Astrocyte (in vitro differentiated cells and primary cell): ENCODE data around the gene OR51V1. TPM values are rescaled to one million over a fixed set of nuclear protein-coding genes. Genes with fewer than 3 reads are reported as not detected.

Experiments
- DNase-seq: peaks from one replicate; pipeline ENCODE4 v3.0.0-alpha.2; 2010; ENCODE audit warnings: low read depth
- FAIRE-seq: peaks from 2 replicates; lab custom pipeline; 2011; peaks lifted over from hg19 to GRCh38; lab: Jason Lieb, UNC
- H2AFZ ChIP-seq: 2 replicates; pipeline ENCODE4 v1.6.0; 2012; ENCODE audit warnings: low read depth, low read length, inconsistent platforms
- H3K27ac ChIP-seq: 2 replicates; pipeline ENCODE4 v1.5.1; 2011; ENCODE audit warnings: low read depth, low read length, inconsistent platforms
- H3K27me3 ChIP-seq: 2 replicates; pipeline ENCODE4 v1.6.0; 2011; ENCODE audit warnings: low read length, inconsistent platforms; ENCODE audit not compliant: insufficient read depth
- H3K36me3 ChIP-seq: 2 replicates; pipeline ENCODE4 v1.5.1; 2011; ENCODE audit warnings: low read length, inconsistent platforms; ENCODE audit not compliant: insufficient read depth
- H3K4me1 ChIP-seq: 2 replicates; pipeline ENCODE4 v1.5.1; 2011; ENCODE audit warnings: low read length, inconsistent platforms; ENCODE audit not compliant: insufficient read depth
- H3K4me2 ChIP-seq: 2 replicates; pipeline ENCODE4 v1.6.0; 2012; ENCODE audit warnings: low read length, inconsistent platforms
- H3K4me3 ChIP-seq: 2 replicates; pipeline ENCODE4 v1.5.1; 2011; ENCODE audit warnings: low read depth, mild to moderate bottlenecking, low read length, inconsistent platforms; ENCODE audit not compliant: insufficient read depth
- H3K79me2 ChIP-seq: 2 replicates; pipeline ENCODE4 v1.6.0; 2012; ENCODE audit warnings: mild to moderate bottlenecking, low read length, inconsistent platforms; ENCODE audit not compliant: insufficient read depth
- H3K9ac ChIP-seq: 2 replicates; pipeline ENCODE4 v1.6.0; 2012; ENCODE audit warnings: mild to moderate bottlenecking, low read length, inconsistent platforms
- H3K9me3 ChIP-seq: 2 replicates; pipeline ENCODE4 v1.5.1; 2012; ENCODE audit warnings: low read depth, mild to moderate bottlenecking, low read length, inconsistent platforms; ENCODE audit not compliant: insufficient read depth
- H4K20me1 ChIP-seq: 2 replicates; pipeline ENCODE4 v1.6.0; 2012; ENCODE audit warnings: low read length, inconsistent platforms; ENCODE audit not compliant: insufficient read depth
- H3K27ac Mint-ChIP-seq: one replicate; pipeline ENCODE4 v1.8.0; 2021; ENCODE audit warnings: mild to moderate bottlenecking, mixed read lengths; ENCODE audit not compliant: unreplicated experiment
- H3K27me3 Mint-ChIP-seq: one replicate; pipeline ENCODE4 v1.8.0; 2021; ENCODE audit warnings: low read depth, mixed read lengths; ENCODE audit not compliant: unreplicated experiment
- H3K36me3 Mint-ChIP-seq: one replicate; pipeline ENCODE4 v1.8.0; 2021; ENCODE audit warnings: low read depth, mixed read lengths; ENCODE audit not compliant: unreplicated experiment
- H3K4me1 Mint-ChIP-seq: one replicate; pipeline ENCODE4 v1.8.0; 2021; ENCODE audit warnings: low read depth, mixed read lengths; ENCODE audit not compliant: unreplicated experiment
- H3K4me3 Mint-ChIP-seq: one replicate; pipeline ENCODE4 v1.8.0; 2021; ENCODE audit warnings: mild to moderate bottlenecking, moderate library complexity, mixed read lengths; ENCODE audit not compliant: unreplicated experiment
- H3K9me3 Mint-ChIP-seq: one replicate; pipeline ENCODE4 v1.8.0; 2021; ENCODE audit warnings: mild to moderate bottlenecking, mixed read lengths; ENCODE audit not compliant: unreplicated experiment
- EZH2 ChIP-seq: IDR thresholded peaks from 2 replicates; pipeline ENCODE4 v1.6.1; 2012; ENCODE audit warnings: mild to moderate bottlenecking, low read length, inconsistent platforms; ENCODE audit not compliant: insufficient read depth
- total RNA-seq: library from RNA; stranded (reverse); gene quantifications from 2 replicates; pipeline ENCODE4 v1.2.1, GENCODE V29; 2021
- TF ChIP-seq, protein P1 (sequence below): IDR thresholded peaks from 2 replicates; pipeline ENCODE4 v1.5.1; 2011; ENCODE audit warnings: low read depth, mild to moderate bottlenecking, inconsistent platforms, low read length, moderate library complexity; ENCODE audit not compliant: insufficient read depth

OR51V1 gene
- total RNA-seq, 1 donor from 2014 or later: not detected

DNA sequence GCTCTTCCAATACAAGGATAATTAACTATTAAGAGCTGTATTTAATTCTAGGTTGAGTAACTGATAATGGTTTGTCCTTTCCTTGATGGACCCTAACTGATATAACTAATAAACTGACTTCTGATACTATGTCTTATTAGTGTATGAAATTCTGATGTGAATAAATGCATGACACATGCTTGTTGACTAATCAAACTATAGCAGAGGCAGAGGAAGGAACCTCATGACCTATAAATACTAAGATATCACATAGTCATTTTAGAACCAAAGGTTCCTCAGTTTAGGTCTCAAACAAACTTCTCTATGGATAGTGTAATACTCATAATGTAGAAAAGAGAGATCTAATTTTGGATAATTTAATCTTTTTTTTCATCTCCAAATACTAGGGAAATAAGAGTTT lies 38.6 kb upstream of the OR51V1 start:
- Histone ChIP-seq H3K4me2 (no peak overlapping the region), H3K27ac (no peak overlapping the region), H3K79me2 (no peaks in the 10 kb centered on the region), H3K36me3 (no peaks in the 10 kb centered on the region), H3K4me3 (no peak overlapping the region), H3K27me3 (no peaks in the 10 kb centered on the region), H3K4me1 (no peaks in the 10 kb centered on the region), H4K20me1 (no peaks in the 10 kb centered on the region), H3K9me3 (no peaks in the 10 kb centered on the region), H3K9ac (no peak overlapping the region), H2AFZ (no peak overlapping the region)
- H3K36me3 Mint-ChIP-seq: no peaks in the 10 kb centered on the region
- no peak for TF ChIP-seq EZH2
- TF ChIP-seq, protein P1, sequence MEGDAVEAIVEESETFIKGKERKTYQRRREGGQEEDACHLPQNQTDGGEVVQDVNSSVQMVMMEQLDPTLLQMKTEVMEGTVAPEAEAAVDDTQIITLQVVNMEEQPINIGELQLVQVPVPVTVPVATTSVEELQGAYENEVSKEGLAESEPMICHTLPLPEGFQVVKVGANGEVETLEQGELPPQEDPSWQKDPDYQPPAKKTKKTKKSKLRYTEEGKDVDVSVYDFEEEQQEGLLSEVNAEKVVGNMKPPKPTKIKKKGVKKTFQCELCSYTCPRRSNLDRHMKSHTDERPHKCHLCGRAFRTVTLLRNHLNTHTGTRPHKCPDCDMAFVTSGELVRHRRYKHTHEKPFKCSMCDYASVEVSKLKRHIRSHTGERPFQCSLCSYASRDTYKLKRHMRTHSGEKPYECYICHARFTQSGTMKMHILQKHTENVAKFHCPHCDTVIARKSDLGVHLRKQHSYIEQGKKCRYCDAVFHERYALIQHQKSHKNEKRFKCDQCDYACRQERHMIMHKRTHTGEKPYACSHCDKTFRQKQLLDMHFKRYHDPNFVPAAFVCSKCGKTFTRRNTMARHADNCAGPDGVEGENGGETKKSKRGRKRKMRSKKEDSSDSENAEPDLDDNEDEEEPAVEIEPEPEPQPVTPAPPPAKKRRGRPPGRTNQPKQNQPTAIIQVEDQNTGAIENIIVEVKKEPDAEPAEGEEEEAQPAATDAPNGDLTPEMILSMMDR: no peak
- DNase-seq: no peak
- H3K4me3 Mint-ChIP-seq: no peak overlapping the region
- H3K4me1 Mint-ChIP-seq: peaks cover 6% of the 10 kb centered on the region
- no peaks in the 10 kb centered on the region for H3K9me3 Mint-ChIP-seq
- peaks cover 1% of the 10 kb centered on the region for H3K27me3 Mint-ChIP-seq
- no peak overlapping the region for H3K27ac Mint-ChIP-seq
- FAIRE-seq: no peak

DNA sequence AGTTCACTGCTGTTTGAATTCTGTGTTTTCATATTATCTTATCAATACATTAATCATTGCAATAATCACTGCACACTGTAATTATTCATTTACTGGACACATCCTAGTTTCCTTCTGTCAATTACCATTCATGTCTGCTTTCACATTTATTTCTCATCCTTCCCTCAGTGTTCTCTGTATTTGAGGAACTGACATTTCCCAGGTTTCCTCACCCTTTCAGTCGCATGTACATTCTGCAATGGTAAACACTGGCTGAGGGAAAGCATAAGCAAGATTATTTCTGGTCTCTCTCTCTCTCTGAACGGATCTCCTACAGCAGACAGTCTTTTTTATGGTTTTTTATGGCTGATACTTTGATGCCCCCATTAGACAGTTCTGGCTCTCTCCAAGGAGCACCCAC lies 38.0 kb upstream of the OR51V1 start:
- Histone ChIP-seq H3K4me3 (no peak overlapping the region), H3K27ac (no peak overlapping the region), H3K27me3 (no peaks in the 10 kb centered on the region), H3K4me2 (no peak overlapping the region), H3K36me3 (no peaks in the 10 kb centered on the region), H3K4me1 (no peaks in the 10 kb centered on the region), H3K9me3 (no peaks in the 10 kb centered on the region), H4K20me1 (no peaks in the 10 kb centered on the region), H2AFZ (no peak overlapping the region), H3K9ac (no peak overlapping the region), H3K79me2 (no peaks in the 10 kb centered on the region)
- FAIRE-seq (no peak), DNase-seq (no peak)
- Mint-ChIP-seq H3K36me3 (no peaks in the 10 kb centered on the region), H3K4me3 (no peak overlapping the region), H3K27ac (no peak overlapping the region), H3K27me3 (peaks cover 1% of the 10 kb centered on the region), H3K4me1 (peaks cover 6% of the 10 kb centered on the region), H3K9me3 (no peaks in the 10 kb centered on the region)
- no peak for TF ChIP-seq EZH2
- TF ChIP-seq, protein P1: no peak

DNA sequence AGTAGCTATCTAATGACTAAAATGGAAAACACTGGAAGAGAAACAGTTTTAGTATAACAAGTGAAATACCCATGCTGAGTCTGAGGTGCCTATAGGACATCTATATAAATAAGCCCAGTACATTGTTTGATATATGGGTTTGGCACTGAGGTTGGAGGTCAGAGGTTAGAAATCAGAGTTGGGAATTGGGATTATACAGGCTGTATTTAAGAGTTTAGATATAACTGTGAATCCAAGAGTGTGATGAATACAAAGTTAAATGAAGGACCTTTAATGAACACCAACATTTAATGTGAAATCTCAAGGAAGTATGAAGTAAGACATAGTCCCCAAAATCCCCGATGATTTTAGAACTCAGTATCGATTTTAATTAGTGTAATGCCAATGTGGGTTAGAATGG lies 36.9 kb upstream of the OR51V1 start:
- Histone ChIP-seq H2AFZ (no peak overlapping the region), H3K27ac (no peak overlapping the region), H3K9ac (no peak overlapping the region), H3K27me3 (no peaks in the 10 kb centered on the region), H3K4me2 (no peak overlapping the region), H3K36me3 (no peaks in the 10 kb centered on the region), H3K4me1 (no peaks in the 10 kb centered on the region), H3K4me3 (no peak overlapping the region), H3K9me3 (no peaks in the 10 kb centered on the region), H4K20me1 (no peaks in the 10 kb centered on the region), H3K79me2 (no peaks in the 10 kb centered on the region)
- H3K36me3 Mint-ChIP-seq: no peaks in the 10 kb centered on the region
- DNase-seq (no peak), FAIRE-seq (no peak)
- TF ChIP-seq EZH2: no peak
- TF ChIP-seq, protein P1: no peak
- H3K4me1 Mint-ChIP-seq: peaks cover 6% of the 10 kb centered on the region
- H3K4me3 Mint-ChIP-seq: no peak overlapping the region
- no peaks in the 10 kb centered on the region for H3K9me3 Mint-ChIP-seq
- peaks cover 1% of the 10 kb centered on the region for H3K27me3 Mint-ChIP-seq
- H3K27ac Mint-ChIP-seq: no peak overlapping the region
